HG03066 (cell line): ENCODE results near the gene HSPB3.
A peak's percentile ranks its signal among the peaks of the same experiment; 100 is the strongest.
"Not testable (repeated sequence)": the region's sequence is repeated elsewhere in the genome, so short reads cannot be mapped to it uniquely, and the experiment has no call there.

Experiments used
- ATAC-seq: cut with Tn5 transposase; IDR thresholded peaks from one replicate; pipeline ENCODE4 v1.9.1; 2021; ENCODE audit warnings: low read depth; ENCODE audit not compliant: unreplicated experiment

Gene HSPB3

DNA sequence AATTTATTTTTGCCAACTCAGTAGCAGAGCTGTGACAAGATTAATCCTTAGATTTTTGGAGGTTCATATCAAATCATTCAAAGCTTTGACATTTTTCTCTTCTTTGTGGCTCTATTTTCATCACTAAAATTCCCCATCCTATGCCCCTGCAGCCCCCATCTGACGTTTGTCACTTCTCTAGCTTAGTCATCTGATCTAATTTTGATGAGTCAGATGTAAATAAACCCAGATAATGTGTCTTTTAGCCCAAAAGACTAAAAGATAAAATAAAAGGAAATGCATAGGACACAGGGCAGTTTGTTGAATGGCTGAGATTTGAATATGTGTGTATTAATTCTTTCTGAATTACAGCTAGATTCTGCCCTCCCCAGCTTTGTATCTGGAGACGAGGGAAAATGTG lies 897 bp upstream of the HSPB3 start:
- ATAC-seq, result no peak

- no peak for ATAC-seq
Measured at GRCh38 chr5:54457094-54457862, 1.8 kb downstream of the HSPB3 start.

GRCh38 chr5:54458221-54458620 lies 2.7 kb downstream of the HSPB3 start:
- ATAC-seq, result no peak

DNA sequence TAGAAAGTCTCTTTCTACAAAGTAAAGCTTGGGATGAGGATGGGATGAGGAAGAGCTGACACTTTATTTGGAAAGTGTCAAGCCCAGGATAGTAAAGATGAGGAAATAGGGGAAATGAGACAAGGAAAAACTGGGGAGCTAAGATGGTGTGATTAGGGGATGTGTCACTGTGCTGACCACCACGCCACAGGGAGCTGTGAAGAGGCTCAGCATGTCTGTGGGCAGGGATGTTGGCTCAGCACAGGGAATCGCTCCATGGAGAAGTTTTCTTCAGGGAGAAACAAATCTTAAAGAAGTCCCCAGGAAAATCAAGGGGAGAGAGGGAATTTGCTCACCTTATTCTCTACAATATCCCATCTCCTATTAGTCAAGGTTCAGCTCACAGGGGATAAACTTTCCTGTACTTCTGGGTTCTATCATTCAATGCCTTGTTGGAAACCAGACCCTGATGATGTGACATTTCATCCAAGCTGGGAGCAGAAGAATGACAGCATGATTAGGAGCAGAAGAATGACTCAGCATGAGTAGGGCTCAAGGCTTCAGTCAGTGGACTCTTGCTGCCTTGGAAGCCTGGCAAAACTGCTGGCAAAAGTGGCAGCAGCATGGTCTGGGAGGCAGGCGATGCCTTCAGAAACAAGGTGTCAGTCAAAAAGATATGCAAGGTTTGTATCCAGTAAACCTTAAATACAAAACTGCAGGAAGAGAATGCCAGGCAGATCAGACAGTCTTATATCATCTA lies 4.9 kb downstream of the HSPB3 start:
- no peak for ATAC-seq

DNA sequence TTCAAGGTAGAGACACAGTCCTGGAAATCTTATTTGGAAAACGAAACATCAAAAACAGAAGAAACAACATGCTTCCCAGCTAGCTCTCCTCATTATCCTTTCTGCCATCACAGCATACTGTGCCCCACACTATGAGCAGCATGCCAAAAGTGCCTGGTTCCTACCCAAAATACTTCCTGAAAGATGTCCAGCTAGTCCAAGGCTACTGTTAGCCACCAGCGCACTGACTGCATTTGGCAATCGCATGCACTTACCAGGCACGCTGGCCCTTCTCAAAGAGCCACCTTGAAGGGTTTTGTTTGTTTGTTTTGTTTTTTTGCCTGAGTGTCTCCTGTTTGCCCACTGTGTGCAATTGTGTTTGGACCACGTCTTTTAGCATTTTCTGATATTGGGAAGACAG lies 6.8 kb downstream of the HSPB3 start:
- ATAC-seq, result no peak

- ATAC-seq, result no peak
Measured at GRCh38 chr5:54463713-54464112, 8.2 kb downstream of the HSPB3 start.

GRCh38 chr5:54469622-54470021 lies 14.1 kb downstream of the HSPB3 start:
- ATAC-seq, result peak; percentile 76

GRCh38 chr5:54470128-54470527 lies 14.6 kb downstream of the HSPB3 start:
- no peak for ATAC-seq

DNA sequence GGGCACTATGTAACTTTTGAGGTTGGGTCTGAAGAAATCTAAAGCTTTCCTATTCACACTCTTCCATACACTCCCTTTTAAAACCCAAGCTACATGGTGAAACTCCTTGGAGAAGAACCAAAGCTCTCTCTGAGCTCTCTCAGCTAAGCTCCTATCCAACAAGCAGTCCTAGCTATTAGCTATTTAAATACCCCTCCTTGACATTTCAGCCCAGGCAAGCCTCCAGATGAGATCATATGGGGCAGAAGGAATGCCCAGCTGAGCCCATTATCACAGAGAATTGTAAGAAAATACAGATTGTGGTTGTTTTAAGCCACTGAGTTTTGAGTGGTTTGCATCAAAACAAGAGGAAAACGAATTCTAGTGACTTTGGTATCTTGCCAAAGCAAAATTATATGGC lies 15.2 kb downstream of the HSPB3 start:
- ATAC-seq, result no peak

GRCh38 chr5:54471398-54471797 lies 15.9 kb downstream of the HSPB3 start:
- ATAC-seq, result no peak

- ATAC-seq, result no peak
Measured at GRCh38 chr5:54476682-54477081, 21.2 kb downstream of the HSPB3 start.

GRCh38 chr5:54477941-54478478 lies 22.5 kb downstream of the HSPB3 start:
- ATAC-seq, result no peak

GRCh38 chr5:54480296-54480695 lies 24.8 kb downstream of the HSPB3 start:
- no peak for ATAC-seq

DNA sequence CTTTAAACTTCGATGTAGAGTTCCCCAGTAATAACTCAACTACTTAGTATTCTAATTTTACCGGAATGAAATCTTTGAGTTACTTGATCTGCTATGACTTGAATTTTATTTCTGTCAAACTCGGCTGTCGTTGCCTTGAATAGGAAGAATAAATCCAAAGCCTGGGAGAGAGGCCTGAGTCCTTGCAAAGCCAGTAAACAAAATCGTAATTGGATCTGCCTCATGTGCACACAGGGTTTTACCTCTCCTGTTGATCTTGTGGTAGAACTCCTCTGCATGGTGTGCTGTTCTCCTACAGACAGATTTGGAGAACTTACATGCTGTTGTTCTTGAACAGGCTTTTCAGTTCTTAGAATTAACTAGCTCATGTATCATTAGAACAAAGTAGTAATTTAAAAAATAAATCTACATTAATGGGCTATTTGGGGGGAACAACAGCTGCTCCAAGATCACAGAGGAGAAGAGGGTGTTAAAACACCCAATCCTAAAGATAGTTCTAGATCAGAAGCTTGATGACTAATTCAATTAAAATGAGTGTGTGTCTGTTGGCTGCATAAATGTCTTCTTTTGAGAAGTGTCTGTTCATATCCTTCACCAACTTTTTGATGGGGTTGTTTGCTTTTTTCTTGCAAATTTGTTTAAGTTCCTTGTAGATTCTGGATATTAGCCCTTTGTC lies 28.9 kb downstream of the HSPB3 start:
- no peak for ATAC-seq

DNA sequence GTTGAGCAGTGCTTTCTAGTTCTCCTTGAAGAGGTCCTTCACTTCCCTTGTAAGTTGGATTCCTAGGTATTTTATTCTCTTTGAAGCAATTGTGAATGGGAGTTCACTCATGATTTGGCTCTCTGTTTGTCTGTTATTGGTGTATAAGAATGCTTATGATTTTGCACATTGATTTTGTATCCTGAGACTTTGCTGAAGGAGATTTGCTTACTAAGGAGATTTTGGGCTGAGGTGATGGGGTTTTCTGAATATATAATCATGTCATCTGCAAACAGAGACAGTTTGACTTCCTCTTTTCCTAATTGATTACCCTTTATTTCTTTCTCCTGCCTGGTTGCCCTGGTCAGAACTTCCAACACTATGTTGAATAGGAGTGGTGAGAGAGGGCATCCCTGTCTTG lies 30.2 kb downstream of the HSPB3 start:
- not testable (repeated sequence) for ATAC-seq

- not testable (repeated sequence) for ATAC-seq
Measured at GRCh38 chr5:54489648-54489979, 34.1 kb downstream of the HSPB3 start.

GRCh38 chr5:54491326-54491725 lies 35.8 kb downstream of the HSPB3 start:
- ATAC-seq, result no peak

DNA sequence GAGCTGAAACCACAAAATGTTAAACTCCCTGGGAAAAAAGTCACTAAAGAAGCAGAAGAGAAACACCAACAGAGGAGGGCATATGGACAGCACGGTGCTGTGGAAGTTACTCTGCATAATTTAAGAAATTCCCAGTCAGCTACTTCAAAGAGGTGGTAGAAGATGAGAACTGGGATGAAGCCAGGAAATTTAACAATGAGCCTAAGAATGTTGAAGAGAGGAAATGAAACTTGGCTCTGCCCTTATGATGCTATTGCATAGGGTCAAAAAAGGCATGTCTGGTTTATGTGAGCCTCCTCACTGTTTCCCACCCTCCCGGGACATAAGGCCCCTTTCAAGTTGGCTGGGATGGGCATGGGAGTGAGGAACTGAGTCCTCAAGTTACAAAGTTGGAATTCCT lies 36.7 kb downstream of the HSPB3 start:
- ATAC-seq, result no peak

DNA sequence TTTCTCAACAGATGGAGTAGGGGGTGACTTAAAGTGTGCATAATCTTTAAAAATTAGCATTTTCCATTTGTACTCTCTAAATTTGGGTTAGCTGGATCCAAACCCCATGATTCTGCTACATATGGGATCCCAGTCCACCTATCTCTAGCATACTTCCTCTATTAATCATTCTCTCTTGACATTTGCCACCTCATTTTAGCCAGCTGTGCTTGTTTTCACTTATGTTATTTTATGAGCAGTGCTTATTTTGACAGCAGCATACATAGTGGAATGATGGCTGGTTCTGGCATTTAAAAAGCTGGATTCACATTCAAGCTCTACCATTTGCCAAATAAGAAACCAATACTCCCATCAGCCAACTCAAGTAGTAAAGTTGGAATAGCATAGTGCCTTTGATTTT lies 39.5 kb downstream of the HSPB3 start:
- ATAC-seq, result no peak
